ENCODE data around the gene MLNR.

Gene MLNR

GRCh38 chr13:49220036-49220855, at the start of gene MLNR:
Gene MLNR, plus strand, starts transcription at chr13:49220338. Its CDS starts 0 bp downstream, at chr13:49220338.
- no peak for DNase-seq (ENCODE audit: low spot score)

GRCh38 chr13:49171359-49171758, 48.8 kb upstream of the MLNR start:
- no peak for DNase-seq (ENCODE audit: low spot score)

GRCh38 chr13:49183672-49184325, 36.3 kb upstream of the MLNR start:
- DNase-seq (ENCODE audit: low spot score), result no peak

GRCh38 chr13:49184621-49185020, 35.5 kb upstream of the MLNR start:
- DNase-seq (ENCODE audit: low spot score), result no peak

GRCh38 chr13:49185264-49185663, 34.9 kb upstream of the MLNR start:
- no peak for DNase-seq (ENCODE audit: low spot score)

GRCh38 chr13:49190901-49191300, 29.2 kb upstream of the MLNR start:
- DNase-seq (ENCODE audit: low spot score), result no peak

- no peak for DNase-seq (ENCODE audit: low spot score)
These were observed 13.5 kb upstream of the MLNR start for GRCh38 chr13:49206641-49207040.

- no peak for DNase-seq (ENCODE audit: low spot score)
These were observed 11.5 kb upstream of the MLNR start for GRCh38 chr13:49208619-49209018.

- no peak for DNase-seq (ENCODE audit: low spot score)
These were observed 10.0 kb upstream of the MLNR start for GRCh38 chr13:49210114-49210513.

- DNase-seq (ENCODE audit: low spot score), result no peak
These were observed 9.5 kb upstream of the MLNR start for GRCh38 chr13:49210669-49211068.

- no peak for DNase-seq (ENCODE audit: low spot score)
These were observed 6.6 kb upstream of the MLNR start for GRCh38 chr13:49213539-49213938.

- no peak for DNase-seq (ENCODE audit: low spot score)
These were observed 5.9 kb upstream of the MLNR start for GRCh38 chr13:49213997-49214916.

- no peak for DNase-seq (ENCODE audit: low spot score)
These were observed 5.2 kb upstream of the MLNR start for GRCh38 chr13:49214917-49215376.

GRCh38 chr13:49216334-49216733, 3.8 kb upstream of the MLNR start:
- DNase-seq (ENCODE audit: low spot score), result no peak

GRCh38 chr13:49217962-49218492, 2.1 kb upstream of the MLNR start:
- DNase-seq (ENCODE audit: low spot score), result no peak

GRCh38 chr13:49218493-49219051, 1.6 kb upstream of the MLNR start:
- no peak for DNase-seq (ENCODE audit: low spot score)

- no peak for DNase-seq (ENCODE audit: low spot score)
These were observed 497 bp upstream of the MLNR start for GRCh38 chr13:49219647-49220035.

- no peak for DNase-seq (ENCODE audit: low spot score)
These were observed 885 bp downstream of the MLNR start for GRCh38 chr13:49220856-49221589.

GRCh38 chr13:49221590-49221965, 1.4 kb downstream of the MLNR start:
- DNase-seq (ENCODE audit: low spot score), result no peak

- DNase-seq (ENCODE audit: low spot score), result no peak
These were observed 5.3 kb downstream of the MLNR start for GRCh38 chr13:49225223-49226042.

Data from left forelimb (tissue), 1 donor.